GM19239 (cell line): ENCODE measurements around the gene CLASP2.
"Not testable (repeated sequence)": the region's sequence is repeated elsewhere in the genome, so short reads cannot be mapped to it uniquely, and the experiment has no call there.

Experiments
- DNase-seq: peaks from one replicate; pipeline ENCODE4 v3.0.0; 2011; ENCODE audit warnings: low spot score; ENCODE audit not compliant: insufficient read length
- FAIRE-seq: peaks from 2 replicates; lab custom pipeline; 2011; peaks lifted over from hg19 to GRCh38; lab: Jason Lieb, UNC

Gene CLASP2

DNA sequence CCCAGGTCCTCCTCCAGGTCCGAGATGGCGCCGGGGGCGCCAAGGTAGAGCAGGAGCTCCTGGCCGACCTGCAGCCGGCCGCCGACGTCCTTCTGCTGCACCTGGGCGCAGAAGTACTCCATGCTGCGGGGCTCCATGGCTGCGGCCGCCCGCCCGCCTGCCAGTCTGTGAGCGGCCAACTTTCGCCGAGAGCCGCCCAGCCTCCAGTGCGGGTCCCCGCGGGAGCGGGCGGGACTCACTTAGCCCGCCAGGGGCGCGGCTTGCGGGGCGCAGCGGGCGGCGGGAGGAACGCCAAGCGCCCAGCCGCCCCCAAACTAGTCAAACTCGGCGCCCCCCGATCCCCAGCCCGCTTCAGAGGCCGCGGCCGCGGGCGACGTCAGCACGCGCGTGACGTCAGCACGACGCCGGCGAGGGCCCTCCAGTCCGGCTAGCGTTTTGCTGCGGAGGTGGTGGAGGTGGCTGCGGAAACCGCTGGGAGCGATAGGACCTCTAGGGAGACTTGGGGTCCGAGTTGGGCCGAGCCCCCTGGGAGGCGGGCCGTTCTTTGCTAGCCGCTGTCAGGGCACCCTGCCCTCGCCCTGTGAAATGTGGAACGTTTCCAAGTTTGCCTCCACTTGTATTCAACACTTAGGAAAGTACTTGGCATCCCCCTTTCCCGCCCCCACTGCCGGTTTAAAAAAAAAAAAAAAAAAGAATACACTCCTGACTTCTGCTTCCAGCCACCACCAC, at the start of gene CLASP2:
CLASP2 (minus strand) TSS at position 389 of the 729 bp plus-strand sequence; CDS start at position 137, 252 bp downstream.
- DNase-seq (peak; percentile 61), FAIRE-seq (peak; percentile 93)

DNA sequence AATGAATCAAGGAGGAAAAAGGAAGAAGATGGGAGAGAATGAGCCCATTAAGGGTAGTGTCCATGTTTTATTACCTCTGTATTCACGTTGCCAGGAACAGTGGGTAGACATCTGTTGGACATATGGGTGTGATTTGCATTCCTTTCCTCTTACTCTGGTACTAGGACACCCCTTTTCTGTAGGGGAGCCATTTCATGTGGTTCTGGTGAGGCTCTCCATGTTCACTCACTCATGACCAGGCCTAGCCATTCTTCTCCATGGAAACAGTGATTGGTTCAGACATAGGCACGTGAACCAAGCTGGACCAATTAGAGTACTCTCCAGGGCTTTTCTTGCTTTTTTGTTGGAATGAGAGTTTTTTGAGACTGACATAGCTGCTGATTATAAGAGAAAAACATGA, 40.8 kb upstream of the CLASP2 start:
- DNase-seq = no peak
- no peak for FAIRE-seq

DNA sequence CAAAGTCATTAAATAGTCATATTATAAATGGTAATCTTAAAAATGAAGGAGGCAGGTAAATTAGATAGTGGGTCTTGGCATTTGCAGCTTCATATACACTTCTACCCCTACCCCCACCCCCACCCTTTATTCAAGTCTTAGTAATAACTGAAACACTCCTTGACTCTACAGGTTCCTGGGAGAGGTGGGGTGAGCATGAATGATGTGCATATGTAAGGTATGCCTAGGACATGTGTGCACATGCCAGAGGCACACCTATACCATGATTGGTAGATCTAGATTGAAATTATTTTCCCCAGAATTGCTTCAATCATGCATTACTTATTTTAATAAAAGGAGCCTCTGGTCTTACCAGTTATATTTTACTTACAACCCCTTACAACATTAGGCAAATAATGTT, 40.2 kb upstream of the CLASP2 start:
- FAIRE-seq (no peak), DNase-seq (no peak)

DNA sequence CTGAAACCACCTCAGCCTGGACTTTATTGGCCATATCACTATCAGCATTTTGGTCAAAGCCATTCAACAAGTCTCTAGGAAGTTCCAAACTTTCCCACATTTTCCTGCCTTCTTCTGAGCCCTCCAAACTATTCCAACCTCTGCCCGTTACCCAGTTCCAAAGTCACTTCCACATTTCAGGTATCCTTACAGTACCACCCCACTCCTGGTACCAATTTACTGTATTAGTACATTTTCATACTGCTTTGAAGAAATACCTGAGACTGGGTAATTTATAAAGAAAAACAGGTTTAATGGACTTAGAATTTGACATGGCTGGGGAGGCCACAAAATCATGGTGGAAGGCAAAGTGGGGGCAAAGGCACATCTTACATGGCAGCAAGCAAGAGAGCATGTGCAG, 36.3 kb upstream of the CLASP2 start:
- DNase-seq, FAIRE-seq: not testable (repeated sequence)

DNA sequence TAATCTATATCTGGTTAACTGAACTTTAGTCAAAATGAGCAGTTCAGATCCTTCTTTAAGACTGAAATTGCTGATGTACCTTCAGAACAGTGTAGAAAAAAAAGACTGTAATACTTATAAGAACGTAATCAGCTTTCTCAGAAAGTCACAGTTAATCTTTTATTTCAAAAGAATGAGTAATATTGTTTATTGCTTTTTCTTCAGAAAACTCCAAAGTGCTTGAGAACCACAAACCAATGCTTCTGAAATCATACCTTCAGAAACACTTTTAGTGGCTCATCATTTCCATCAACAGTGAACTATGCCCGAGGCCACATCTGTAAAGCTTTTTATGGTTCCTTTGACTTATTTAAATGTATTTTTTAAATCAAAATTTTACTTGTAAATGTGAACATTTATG, 33.3 kb upstream of the CLASP2 start:
- FAIRE-seq (no peak), DNase-seq (no peak)

DNA sequence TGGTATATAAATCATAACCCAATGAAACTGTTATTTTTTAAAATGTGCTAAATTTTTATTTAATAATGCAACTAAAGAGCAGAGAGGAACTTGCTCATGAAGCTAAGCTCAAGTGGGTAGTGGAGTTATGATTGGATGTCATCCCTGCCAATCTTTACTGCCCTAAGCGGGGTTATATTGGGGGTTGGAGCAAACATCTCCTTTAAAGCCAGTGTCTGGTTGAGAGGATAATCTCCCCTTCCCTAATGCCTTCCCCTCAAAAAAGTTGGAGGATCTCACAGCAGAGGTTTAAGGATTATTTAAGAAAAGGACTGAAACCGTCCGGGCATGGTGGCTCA, 32.1 kb upstream of the CLASP2 start:
- FAIRE-seq = no peak
- no peak for DNase-seq

DNA sequence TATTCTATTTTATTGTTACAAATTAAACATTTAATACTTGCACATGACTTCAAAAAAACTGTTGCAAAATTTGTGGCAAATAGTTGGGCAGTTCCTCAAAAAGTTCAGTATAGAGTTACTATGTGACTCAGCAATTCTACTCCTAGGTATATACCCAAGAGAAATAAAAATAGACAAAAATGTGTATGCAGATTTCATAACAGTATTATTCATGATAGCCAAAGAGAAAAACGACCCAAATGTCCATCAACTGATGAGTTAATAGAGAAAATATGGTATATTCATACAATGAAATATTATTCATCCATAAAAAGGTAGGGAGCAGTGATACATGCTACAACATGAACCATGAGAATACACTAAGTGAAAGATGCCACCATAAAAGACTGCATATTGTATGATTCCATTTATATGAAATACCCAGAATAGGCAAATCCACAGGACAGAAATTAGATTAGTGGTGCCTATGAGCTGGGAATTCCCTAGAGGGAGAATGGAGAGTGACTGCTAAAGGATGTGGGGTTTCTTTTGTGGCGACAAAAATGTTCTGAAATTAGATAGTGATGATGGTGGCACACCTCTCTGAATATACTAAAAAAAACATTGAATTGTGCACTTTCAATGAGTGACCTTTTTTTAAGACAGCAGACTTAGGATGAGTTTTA, 31.6 kb upstream of the CLASP2 start:
- DNase-seq = no peak
- FAIRE-seq = no peak

DNA sequence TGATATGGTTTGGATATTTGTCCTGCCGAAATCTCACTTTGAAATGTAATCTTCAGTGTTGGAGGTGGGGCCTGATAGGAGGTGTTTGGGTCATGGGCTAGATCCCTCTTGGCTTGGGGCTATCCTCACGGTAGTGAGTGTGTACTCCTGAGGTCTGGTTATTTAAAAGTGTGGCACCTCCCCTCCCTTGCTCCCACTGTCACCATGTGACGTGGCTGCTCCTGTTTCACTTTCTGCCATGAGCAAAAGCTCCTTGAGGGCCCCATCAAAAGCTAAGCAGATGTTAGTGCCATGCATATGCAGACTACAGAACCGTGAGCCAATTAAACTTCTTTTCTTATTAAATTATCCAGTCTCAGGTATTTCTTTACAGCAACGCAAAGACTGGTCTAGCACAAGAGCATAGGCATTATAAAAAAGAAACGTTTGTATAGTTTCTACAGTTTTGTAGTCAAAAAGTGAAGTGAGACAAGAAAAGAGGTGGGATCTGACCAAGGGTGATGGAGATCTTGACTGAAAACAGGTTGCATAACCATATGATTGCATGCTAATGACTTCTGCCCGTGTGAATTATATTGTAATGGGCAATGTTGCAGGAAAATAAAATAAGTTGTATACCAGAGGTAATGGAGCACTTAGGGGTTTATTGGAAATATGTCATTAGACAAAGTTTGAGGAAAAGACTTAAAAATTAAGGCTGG, 28.5 kb upstream of the CLASP2 start:
- peak; percentile 31 for FAIRE-seq
- no peak for DNase-seq

DNA sequence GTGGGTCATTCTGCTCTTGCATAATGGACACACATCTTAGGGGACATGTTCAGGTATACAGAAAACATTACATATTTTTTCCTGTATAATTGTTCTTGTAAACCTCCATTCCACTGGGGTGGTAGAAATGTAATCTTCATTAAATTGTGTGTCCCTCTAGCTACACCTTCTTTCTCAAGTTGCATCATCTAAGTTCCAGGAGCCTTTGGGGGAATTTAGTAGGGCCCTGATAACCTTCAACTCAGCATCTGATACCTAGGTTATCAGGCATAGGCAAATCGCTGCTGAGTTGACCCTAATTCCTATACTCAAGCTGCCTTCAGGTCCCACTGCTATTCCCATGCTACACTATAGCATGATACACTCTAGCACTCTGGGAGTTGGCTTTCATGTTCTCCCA, 19.1 kb upstream of the CLASP2 start:
- no peak for DNase-seq
- FAIRE-seq = no peak

DNA sequence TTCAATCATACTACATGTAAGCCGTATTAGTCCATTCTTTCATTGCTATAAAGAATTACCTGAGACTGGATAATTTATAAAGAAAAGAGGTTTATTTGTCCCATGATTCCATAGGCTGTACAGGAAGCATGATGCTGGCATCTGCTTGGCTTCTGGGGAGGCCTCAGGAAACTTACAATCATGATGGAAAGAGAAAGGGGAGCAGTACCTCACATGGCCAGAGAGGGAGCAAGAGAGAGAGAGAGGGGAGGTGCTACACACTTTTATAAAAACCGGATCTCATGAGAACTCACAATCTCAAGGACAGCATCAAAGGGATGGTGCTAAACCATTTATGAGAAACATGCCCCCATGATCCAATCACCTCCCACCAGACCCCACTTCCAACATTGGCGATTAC, 14.3 kb upstream of the CLASP2 start:
- DNase-seq (no peak), FAIRE-seq (no peak)

DNA sequence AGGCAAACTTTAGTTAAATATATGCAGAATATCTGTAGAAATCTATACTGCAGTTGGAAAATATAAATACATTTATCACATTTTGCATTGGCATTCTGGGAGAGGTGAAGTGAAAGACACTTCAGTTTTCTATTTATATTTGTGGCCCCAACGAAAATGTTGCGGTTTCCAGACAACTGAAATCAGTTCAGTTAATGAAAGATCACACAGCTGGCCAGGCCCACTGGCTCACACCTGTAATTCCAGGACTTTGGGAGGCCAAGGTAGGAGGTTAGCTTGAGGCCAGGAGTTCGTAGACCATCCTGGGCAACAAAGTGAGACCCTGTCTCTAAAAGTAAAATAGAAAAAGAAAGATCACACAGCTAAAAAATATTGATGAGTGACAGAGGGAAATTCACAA, 11.9 kb upstream of the CLASP2 start:
- no peak for DNase-seq
- peak; percentile 67 for FAIRE-seq

DNA sequence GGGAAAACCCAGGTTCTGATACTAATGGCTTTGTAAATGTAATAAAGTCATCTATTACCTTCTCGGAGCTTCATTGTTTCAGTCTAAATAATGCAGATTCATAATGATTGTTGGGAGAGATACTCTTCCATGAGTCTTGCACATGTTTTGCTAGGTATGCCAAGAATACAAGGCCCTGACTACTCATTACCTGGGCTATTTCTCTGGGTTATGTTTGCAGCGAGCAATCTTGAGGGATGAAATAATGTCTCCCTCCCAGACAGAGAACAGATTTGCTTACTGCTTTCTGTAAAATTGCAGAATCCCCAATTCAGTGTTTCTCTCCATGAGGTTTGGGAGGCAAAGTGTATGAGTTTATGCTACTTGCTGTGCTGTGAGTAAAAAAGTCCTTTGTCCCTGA, 6.2 kb upstream of the CLASP2 start:
- FAIRE-seq (no peak), DNase-seq (no peak)

DNA sequence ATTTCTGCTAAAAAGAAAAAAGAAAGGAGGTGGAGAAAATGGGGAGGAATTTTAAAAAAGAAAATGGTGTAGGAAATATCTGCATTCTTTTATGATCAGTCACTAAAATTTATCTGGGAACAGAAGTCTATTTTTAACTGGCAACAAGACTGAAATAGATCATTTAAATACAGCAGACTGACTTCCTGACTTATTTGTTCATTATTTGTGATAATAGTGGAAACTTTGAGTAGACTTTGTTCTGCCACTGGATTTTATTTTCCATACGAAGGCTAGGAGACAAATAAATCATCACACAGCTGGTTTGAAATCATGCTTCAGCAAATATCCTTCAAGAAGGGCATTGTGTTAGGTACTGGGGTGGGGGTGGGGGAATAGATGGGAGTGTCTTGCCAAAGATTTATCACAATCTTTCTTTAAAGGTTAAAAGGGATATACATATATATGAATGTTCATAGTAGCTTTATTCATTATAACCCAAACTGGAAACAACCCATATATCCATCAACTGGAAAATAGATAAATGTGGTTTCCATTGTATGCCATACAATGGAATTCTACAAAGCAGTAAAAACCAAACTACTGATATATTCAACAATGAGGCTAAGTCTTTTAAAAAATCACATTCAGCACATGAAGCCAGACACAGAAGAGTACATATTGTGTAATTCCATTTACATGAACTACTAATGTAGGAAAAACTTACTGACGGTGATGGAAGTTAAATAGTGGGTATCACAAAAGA, 4.7 kb upstream of the CLASP2 start:
- no peak for FAIRE-seq
- DNase-seq = no peak

DNA sequence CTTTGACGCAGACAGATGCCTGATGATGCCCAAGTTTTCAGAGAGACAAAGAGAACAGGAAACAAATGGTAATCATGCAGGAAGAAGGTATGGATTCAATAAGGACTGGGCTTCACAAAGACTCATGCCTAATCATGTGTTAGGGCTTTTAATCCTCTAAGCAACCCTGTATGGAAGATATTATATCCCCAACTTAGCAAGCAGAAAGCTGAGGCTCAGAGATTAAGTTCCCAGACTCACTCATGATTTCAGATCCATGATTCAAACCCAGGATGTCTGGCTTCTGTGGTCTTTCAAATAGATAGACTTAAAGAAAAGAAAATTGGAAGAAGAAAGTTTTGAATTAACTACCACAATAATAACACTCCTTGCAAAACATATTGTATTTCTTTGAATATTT, 4.1 kb upstream of the CLASP2 start:
- FAIRE-seq = no peak
- no peak for DNase-seq

DNA sequence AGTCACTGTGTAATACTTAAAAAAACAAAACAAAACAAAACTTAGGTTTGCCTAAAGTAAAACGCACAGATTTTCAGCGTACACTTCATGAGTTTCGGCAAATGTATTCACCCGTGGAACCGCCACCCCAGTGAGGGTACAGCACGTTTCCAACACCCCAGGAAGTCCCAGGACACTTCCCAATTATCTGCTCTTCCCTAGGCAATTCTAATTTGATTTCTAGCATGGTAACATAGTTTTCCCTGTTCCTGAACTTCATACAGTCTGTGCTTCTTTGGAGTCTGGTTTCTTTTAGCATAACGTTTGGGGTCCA, 497 bp upstream of the CLASP2 start:
- DNase-seq (no peak), FAIRE-seq (peak; percentile 26)

DNA sequence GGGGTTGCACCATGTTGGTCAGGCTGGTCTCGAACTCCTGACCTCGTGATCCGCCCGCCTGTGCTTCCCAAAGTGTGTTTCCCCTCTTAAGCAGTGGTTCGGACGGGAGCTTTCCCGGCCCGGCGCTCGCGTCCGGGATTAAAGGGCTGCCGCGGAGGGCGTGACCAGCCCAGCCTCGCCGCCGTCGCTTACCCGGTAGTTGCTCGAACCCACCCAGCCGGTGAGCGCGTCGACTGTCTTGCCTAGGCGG, 513 bp downstream of the CLASP2 start:
- DNase-seq = no peak
- no peak for FAIRE-seq

DNA sequence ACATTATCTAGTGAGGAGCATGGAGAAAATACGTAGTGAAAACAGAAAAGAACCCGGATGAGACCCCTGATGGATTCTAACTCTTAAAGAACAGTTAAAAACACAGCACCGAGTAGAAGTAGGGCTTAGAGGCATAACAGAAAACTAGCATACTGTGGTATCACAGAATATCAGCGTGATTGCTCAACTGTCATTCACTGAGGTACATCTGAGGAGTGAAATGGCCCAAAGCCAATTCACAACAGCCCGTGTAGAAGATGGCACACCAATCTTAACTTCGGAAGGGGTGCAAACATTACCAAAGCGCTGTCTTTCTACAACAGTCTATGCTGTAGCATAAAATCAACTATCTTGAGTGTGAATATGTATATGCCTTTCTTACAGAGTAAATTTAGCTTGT, 1.8 kb downstream of the CLASP2 start:
- FAIRE-seq (no peak), DNase-seq (no peak)

DNA sequence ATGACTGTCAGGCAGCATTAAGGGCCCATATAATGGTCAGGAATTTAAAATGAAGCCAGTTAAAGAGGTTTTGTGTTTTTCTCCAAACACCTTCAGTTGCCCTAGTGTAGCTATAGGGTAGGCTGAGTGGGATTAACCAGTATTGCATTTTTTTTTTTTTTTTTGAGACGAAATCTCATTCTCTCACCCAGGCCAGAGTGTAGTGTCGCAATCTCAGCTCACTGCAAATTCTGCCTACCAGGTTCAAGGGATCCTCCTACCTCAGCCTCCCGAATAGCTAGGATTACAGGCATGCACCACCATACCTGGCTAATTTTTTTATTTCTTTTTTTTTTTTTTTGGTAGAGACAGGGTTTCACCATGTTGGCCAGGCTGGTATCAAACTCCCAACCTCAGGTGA, 7.0 kb downstream of the CLASP2 start:
- no peak for FAIRE-seq
- DNase-seq = no peak

DNA sequence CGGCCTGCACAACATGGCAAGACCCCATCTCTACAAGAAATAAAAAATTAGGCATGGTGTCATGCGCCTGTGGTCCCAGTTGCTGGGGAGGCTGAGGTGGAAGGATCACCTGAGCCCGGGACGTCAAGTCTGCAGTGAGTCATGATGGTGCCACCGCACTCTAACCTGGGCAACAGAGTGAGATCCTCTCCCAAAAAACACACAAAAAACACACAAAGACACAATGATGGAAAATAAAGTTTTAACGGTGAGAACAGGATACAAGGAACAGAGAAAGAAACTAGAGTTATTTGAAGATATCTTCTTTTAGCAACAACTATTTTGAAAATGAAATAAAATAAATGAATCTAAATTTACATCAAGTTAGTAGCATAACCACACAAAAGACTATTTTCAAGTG, 12.0 kb downstream of the CLASP2 start:
- no peak for FAIRE-seq

DNA sequence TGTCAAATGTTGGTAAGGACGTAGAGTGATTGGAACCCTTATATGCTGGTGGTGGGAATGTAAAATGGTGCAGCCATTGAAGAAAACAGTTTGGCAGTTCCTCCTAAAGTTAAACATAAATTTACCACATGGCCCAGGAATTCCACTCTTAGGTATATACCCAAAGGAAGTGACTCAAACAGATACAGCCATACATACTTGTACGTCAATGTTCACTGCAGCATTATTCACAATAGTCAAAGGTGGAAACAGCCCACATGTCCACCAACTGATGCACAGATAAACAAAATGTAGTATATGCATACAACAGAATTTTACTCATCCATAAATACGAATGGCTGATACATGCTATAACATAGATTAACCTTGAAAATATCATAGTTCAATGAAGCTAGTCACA, 13.2 kb downstream of the CLASP2 start:
- no peak for DNase-seq
- FAIRE-seq = no peak

More for the DNA sequence above, 12.0 kb downstream of the CLASP2 start:
- no peak for DNase-seq

DNA sequence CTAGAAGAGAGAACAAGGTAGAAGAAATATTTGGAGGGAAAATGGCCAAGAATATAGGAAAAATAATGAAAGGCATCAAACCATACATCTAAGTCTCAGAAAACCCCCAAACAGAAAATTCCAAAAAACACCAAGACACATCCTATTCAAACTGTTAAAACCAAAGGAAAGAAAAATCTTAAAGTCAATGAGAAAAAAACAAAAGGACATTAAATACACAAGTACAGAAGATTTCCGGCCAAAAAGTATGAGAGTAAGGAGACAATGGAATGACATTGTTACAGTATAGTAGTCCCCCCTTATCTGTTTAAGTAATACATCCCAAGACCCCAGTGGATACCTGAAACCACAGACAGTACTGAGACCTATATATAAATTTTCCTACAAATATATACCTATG, 18.8 kb downstream of the CLASP2 start:
- FAIRE-seq (no peak), DNase-seq (no peak)
